Measurements from ENCODE around the gene DDAH2.
"Not testable (repeated sequence)": the region's sequence is repeated elsewhere in the genome, so short reads cannot be mapped to it uniquely, and the experiment has no call there.

The DDAH2 gene

GRCh38 chr6:31715022-31715958, 13.8 kb downstream of the DDAH2 start, which contains the start of gene LY6G6D:
TSS of gene LY6G6D (plus strand) at chr6:31715348. CDS start at chr6:31715356, 8 bp downstream.
- no peak for DNase-seq (ENCODE audit: low read depth in 4 of 4, low spot score in 1 of 4)

- DNase-seq (ENCODE audit: low read depth in 4 of 4, low spot score in 1 of 4), result no peak
These were observed 15.0 kb downstream of the DDAH2 start for GRCh38 chr6:31713991-31714684.

- DNase-seq (ENCODE audit: low read depth in 4 of 4, low spot score in 1 of 4), result no peak
These were observed 15.6 kb downstream of the DDAH2 start for GRCh38 chr6:31713465-31713864.

GRCh38 chr6:31712296-31712695, 16.8 kb downstream of the DDAH2 start:
- DNase-seq (ENCODE audit: low read depth in 4 of 4, low spot score in 1 of 4), result no peak

GRCh38 chr6:31711233-31711632, 17.9 kb downstream of the DDAH2 start:
- no peak for DNase-seq (ENCODE audit: low read depth in 4 of 4, low spot score in 1 of 4)

- no peak for DNase-seq (ENCODE audit: low read depth in 4 of 4, low spot score in 1 of 4)
These were observed 18.4 kb downstream of the DDAH2 start for GRCh38 chr6:31710523-31711219.

- DNase-seq (ENCODE audit: low read depth in 4 of 4, low spot score in 1 of 4), result not testable (repeated sequence)
These were observed 19.9 kb downstream of the DDAH2 start for GRCh38 chr6:31709157-31709556.

- no peak for DNase-seq (ENCODE audit: low read depth in 4 of 4, low spot score in 1 of 4)
These were observed 20.9 kb downstream of the DDAH2 start for GRCh38 chr6:31708224-31708623.

- no peak for DNase-seq (ENCODE audit: low read depth in 4 of 4, low spot score in 1 of 4)
These were observed 21.4 kb downstream of the DDAH2 start for GRCh38 chr6:31707701-31708100.

- DNase-seq (ENCODE audit: low read depth in 4 of 4, low spot score in 1 of 4), result no peak
These were observed 22.5 kb downstream of the DDAH2 start, which contains the start of gene LY6G6F for GRCh38 chr6:31706599-31706998. TSS of gene LY6G6F (plus strand) at chr6:31706866. CDS start at chr6:31706907, 41 bp downstream.

- no peak for DNase-seq (ENCODE audit: low read depth in 4 of 4, low spot score in 1 of 4)
These were observed 23.2 kb downstream of the DDAH2 start for GRCh38 chr6:31705931-31706330.

- peak; percentile 89 to 98 (median 94) for DNase-seq (ENCODE audit: low read depth in 4 of 4, low spot score in 1 of 4)
These were observed 26.0 kb downstream of the DDAH2 start, which contains the start of gene ABHD16A for GRCh38 chr6:31702819-31703716. TSS of gene ABHD16A (minus strand) at chr6:31703324. CDS start at chr6:31703281, 43 bp downstream.

GRCh38 chr6:31702405-31702818, 26.7 kb downstream of the DDAH2 start:
- DNase-seq (ENCODE audit: low read depth in 4 of 4, low spot score in 1 of 4), result peak in 1 of 4 experiments; percentile 24

GRCh38 chr6:31701666-31702404, 27.3 kb downstream of the DDAH2 start:
- DNase-seq (ENCODE audit: low read depth in 4 of 4, low spot score in 1 of 4), result no peak

- DNase-seq (ENCODE audit: low read depth in 4 of 4, low spot score in 1 of 4), result no peak
These were observed 28.2 kb downstream of the DDAH2 start for GRCh38 chr6:31700740-31701401.

- no peak for DNase-seq (ENCODE audit: low read depth in 4 of 4, low spot score in 1 of 4)
These were observed 31.5 kb downstream of the DDAH2 start for GRCh38 chr6:31697555-31697954.

- no peak for DNase-seq (ENCODE audit: low read depth in 4 of 4, low spot score in 1 of 4)
These were observed 35.6 kb downstream of the DDAH2 start for GRCh38 chr6:31693535-31693934.

GRCh38 chr6:31692886-31693285, 36.2 kb downstream of the DDAH2 start:
- no peak for DNase-seq (ENCODE audit: low read depth in 4 of 4, low spot score in 1 of 4)

- DNase-seq (ENCODE audit: low read depth in 4 of 4, low spot score in 1 of 4), result no peak
These were observed 36.7 kb downstream of the DDAH2 start for GRCh38 chr6:31692353-31692752.
